ENCODE data around the gene AIP.
"Not testable (repeated sequence)": the region's sequence is repeated elsewhere in the genome, so short reads cannot be mapped to it uniquely, and the experiment has no call there.

Gene AIP

GRCh38 chr11:67506426-67507051 is 23.7 kb downstream of the AIP start:
- Histone ChIP-seq H3K27ac (ENCODE audit: low read depth, low read length) (peak overlapping the region; percentile 87), H3K27me3 (ENCODE audit: control insufficient read depth in 5 of 5, insufficient read depth in 4 of 5, low read length in 5 of 5) (peaks cover 0 to 5% (median 0%) of the 10 kb centered on the region in 5 donors), H3K4me1 (ENCODE audit: control insufficient read depth in 5 of 5, insufficient read depth in 5 of 5, low read length in 5 of 5) (peaks cover 2 to 54% (median 46%) of the 10 kb centered on the region in 5 donors), H3K9ac (ENCODE audit: low read length in 5 of 5) (peak overlapping the region in 3 of 5 donors; percentile 53 to 79 (median 69)), H3K9me3 (ENCODE audit: control insufficient read depth in 5 of 5, low read length in 5 of 5) (no peaks in the 10 kb centered on the region), H3K36me3 (ENCODE audit: control insufficient read depth in 5 of 5, insufficient read depth in 5 of 5, low read length in 5 of 5) (peaks cover 0 to 10% (median 0%) of the 10 kb centered on the region in 5 donors), H3K4me3 (ENCODE audit: low read depth in 1 of 5, low read length in 5 of 5) (no peak overlapping the region)

GRCh38 chr11:67507242-67507863 is 24.5 kb downstream of the AIP start:
- peak overlapping the region; percentile 75 to 91 (median 87) for H3K4me3 ChIP-seq (ENCODE audit: low read depth in 1 of 5, low read length in 5 of 5)
- H3K27me3 ChIP-seq (ENCODE audit: control insufficient read depth in 5 of 5, insufficient read depth in 4 of 5, low read length in 5 of 5), result peaks cover 0 to 5% (median 3%) of the 10 kb centered on the region in 5 donors
- peak overlapping the region in 4 of 5 donors; percentile 51 to 95 (median 70) for H3K9ac ChIP-seq (ENCODE audit: low read length in 5 of 5)
- peak overlapping the region; percentile 93 for H3K27ac ChIP-seq (ENCODE audit: low read depth, low read length)
- no peaks in the 10 kb centered on the region for H3K9me3 ChIP-seq (ENCODE audit: control insufficient read depth in 5 of 5, low read length in 5 of 5)
- peaks cover 0 to 3% (median 0%) of the 10 kb centered on the region in 5 donors for H3K36me3 ChIP-seq (ENCODE audit: control insufficient read depth in 5 of 5, insufficient read depth in 5 of 5, low read length in 5 of 5)
- peaks cover 2 to 54% (median 46%) of the 10 kb centered on the region in 5 donors for H3K4me1 ChIP-seq (ENCODE audit: control insufficient read depth in 5 of 5, insufficient read depth in 5 of 5, low read length in 5 of 5)

- peaks cover 2 to 54% (median 46%) of the 10 kb centered on the region in 5 donors for H3K4me1 ChIP-seq (ENCODE audit: control insufficient read depth in 5 of 5, insufficient read depth in 5 of 5, low read length in 5 of 5)
Observed at GRCh38 chr11:67507864-67508485, 25.1 kb downstream of the AIP start, which contains the start of gene CDK2AP2. TSS of gene CDK2AP2 (minus strand) at chr11:67508162. CDS start at chr11:67508082, 80 bp downstream.

GRCh38 chr11:67508486-67509121 is 25.8 kb downstream of the AIP start:
- Histone ChIP-seq H3K9me3 (ENCODE audit: control insufficient read depth in 5 of 5, low read length in 5 of 5) (no peaks in the 10 kb centered on the region), H3K27ac (ENCODE audit: low read depth, low read length) (peak overlapping the region; percentile 93), H3K27me3 (ENCODE audit: control insufficient read depth in 5 of 5, insufficient read depth in 4 of 5, low read length in 5 of 5) (peaks cover 0 to 5% (median 3%) of the 10 kb centered on the region in 5 donors), H3K9ac (ENCODE audit: low read length in 5 of 5) (peak overlapping the region in 4 of 5 donors; percentile 82 to 99 (median 93)), H3K4me3 (ENCODE audit: low read depth in 1 of 5, low read length in 5 of 5) (peak overlapping the region; percentile 64 to 91 (median 87)), H3K36me3 (ENCODE audit: control insufficient read depth in 5 of 5, insufficient read depth in 5 of 5, low read length in 5 of 5) (peaks cover 0 to 2% (median 0%) of the 10 kb centered on the region in 5 donors), H3K4me1 (ENCODE audit: control insufficient read depth in 5 of 5, insufficient read depth in 5 of 5, low read length in 5 of 5) (peaks cover 2 to 51% (median 44%) of the 10 kb centered on the region in 5 donors)

More at GRCh38 chr11:67507864-67508485, 25.1 kb downstream of the AIP start, which contains the start of gene CDK2AP2:
- Histone ChIP-seq H3K9me3 (ENCODE audit: control insufficient read depth in 5 of 5, low read length in 5 of 5) (no peaks in the 10 kb centered on the region), H3K4me3 (ENCODE audit: low read depth in 1 of 5, low read length in 5 of 5) (peak within 1 kb of the TSS; percentile 75 to 91 (median 87)), H3K9ac (ENCODE audit: low read length in 5 of 5) (peak within 1 kb of the TSS in 4 of 5 donors; percentile 82 to 99 (median 93)), H3K36me3 (ENCODE audit: control insufficient read depth in 5 of 5, insufficient read depth in 5 of 5, low read length in 5 of 5) (peaks cover 0 to 2% (median 0%) of the 10 kb centered on the region in 5 donors), H3K27ac (ENCODE audit: low read depth, low read length) (peak within 1 kb of the TSS; percentile 93), H3K27me3 (ENCODE audit: control insufficient read depth in 5 of 5, insufficient read depth in 4 of 5, low read length in 5 of 5) (peaks cover 0 to 5% (median 3%) of the 10 kb centered on the region in 5 donors)

GRCh38 chr11:67510023-67510345 is 27.2 kb downstream of the AIP start:
- H3K4me3 ChIP-seq (ENCODE audit: low read depth in 1 of 5, low read length in 5 of 5), result no peak overlapping the region
- no peak overlapping the region for H3K27ac ChIP-seq (ENCODE audit: low read depth, low read length)
- peaks cover 2 to 40% (median 33%) of the 10 kb centered on the region in 5 donors for H3K4me1 ChIP-seq (ENCODE audit: control insufficient read depth in 5 of 5, insufficient read depth in 5 of 5, low read length in 5 of 5)
- H3K27me3 ChIP-seq (ENCODE audit: control insufficient read depth in 5 of 5, insufficient read depth in 4 of 5, low read length in 5 of 5), result peaks cover 0 to 3% (median 3%) of the 10 kb centered on the region in 5 donors
- no peak overlapping the region for H3K9ac ChIP-seq (ENCODE audit: low read length in 5 of 5)
- H3K9me3 ChIP-seq (ENCODE audit: control insufficient read depth in 5 of 5, low read length in 5 of 5), result no peaks in the 10 kb centered on the region
- peaks cover 0 to 2% (median 0%) of the 10 kb centered on the region in 5 donors for H3K36me3 ChIP-seq (ENCODE audit: control insufficient read depth in 5 of 5, insufficient read depth in 5 of 5, low read length in 5 of 5)

- peaks cover 0 to 24% (median 20%) of the 10 kb centered on the region in 5 donors for H3K4me1 ChIP-seq (ENCODE audit: control insufficient read depth in 5 of 5, insufficient read depth in 5 of 5, low read length in 5 of 5)
- not testable (repeated sequence) for H3K4me3 ChIP-seq (ENCODE audit: low read depth in 1 of 5, low read length in 5 of 5); H3K27ac ChIP-seq (ENCODE audit: low read depth, low read length); H3K36me3 ChIP-seq (ENCODE audit: control insufficient read depth in 5 of 5, insufficient read depth in 5 of 5, low read length in 5 of 5); H3K9me3 ChIP-seq (ENCODE audit: control insufficient read depth in 5 of 5, low read length in 5 of 5); H3K27me3 ChIP-seq (ENCODE audit: control insufficient read depth in 5 of 5, insufficient read depth in 4 of 5, low read length in 5 of 5); H3K9ac ChIP-seq (ENCODE audit: low read length in 5 of 5)
Observed at GRCh38 chr11:67511558-67511957, 28.7 kb downstream of the AIP start.

GRCh38 chr11:67514116-67514515 is 31.3 kb downstream of the AIP start:
- Histone ChIP-seq H3K27ac (ENCODE audit: low read depth, low read length) (no peak overlapping the region), H3K4me3 (ENCODE audit: low read depth in 1 of 5, low read length in 5 of 5) (no peak overlapping the region), H3K27me3 (ENCODE audit: control insufficient read depth in 5 of 5, insufficient read depth in 4 of 5, low read length in 5 of 5) (peaks cover 0 to 11% (median 3%) of the 10 kb centered on the region in 5 donors), H3K36me3 (ENCODE audit: control insufficient read depth in 5 of 5, insufficient read depth in 5 of 5, low read length in 5 of 5) (no peaks in the 10 kb centered on the region), H3K4me1 (ENCODE audit: control insufficient read depth in 5 of 5, insufficient read depth in 5 of 5, low read length in 5 of 5) (peaks cover 0 to under 1% (median under 1%) of the 10 kb centered on the region in 5 donors), H3K9me3 (ENCODE audit: control insufficient read depth in 5 of 5, low read length in 5 of 5) (no peaks in the 10 kb centered on the region), H3K9ac (ENCODE audit: low read length in 5 of 5) (no peak overlapping the region)

GRCh38 chr11:67516806-67517205 is 34.0 kb downstream of the AIP start:
- Histone ChIP-seq H3K27me3 (ENCODE audit: control insufficient read depth in 5 of 5, insufficient read depth in 4 of 5, low read length in 5 of 5) (peaks cover 0 to 11% (median 0%) of the 10 kb centered on the region in 5 donors), H3K9ac (ENCODE audit: low read length in 5 of 5) (no peak overlapping the region), H3K36me3 (ENCODE audit: control insufficient read depth in 5 of 5, insufficient read depth in 5 of 5, low read length in 5 of 5) (no peaks in the 10 kb centered on the region), H3K4me3 (ENCODE audit: low read depth in 1 of 5, low read length in 5 of 5) (no peak overlapping the region), H3K27ac (ENCODE audit: low read depth, low read length) (no peak overlapping the region), H3K9me3 (ENCODE audit: control insufficient read depth in 5 of 5, low read length in 5 of 5) (no peaks in the 10 kb centered on the region), H3K4me1 (ENCODE audit: control insufficient read depth in 5 of 5, insufficient read depth in 5 of 5, low read length in 5 of 5) (no peaks in the 10 kb centered on the region)

- H3K27me3 ChIP-seq (ENCODE audit: control insufficient read depth in 5 of 5, insufficient read depth in 4 of 5, low read length in 5 of 5), result peaks cover 0 to 9% (median 0%) of the 10 kb centered on the region in 5 donors
- no peaks in the 10 kb centered on the region for H3K9me3 ChIP-seq (ENCODE audit: control insufficient read depth in 5 of 5, low read length in 5 of 5)
- no peak overlapping the region for H3K27ac ChIP-seq (ENCODE audit: low read depth, low read length)
- no peak overlapping the region for H3K9ac ChIP-seq (ENCODE audit: low read length in 5 of 5)
- H3K4me1 ChIP-seq (ENCODE audit: control insufficient read depth in 5 of 5, insufficient read depth in 5 of 5, low read length in 5 of 5), result no peaks in the 10 kb centered on the region
- no peaks in the 10 kb centered on the region for H3K36me3 ChIP-seq (ENCODE audit: control insufficient read depth in 5 of 5, insufficient read depth in 5 of 5, low read length in 5 of 5)
- no peak overlapping the region for H3K4me3 ChIP-seq (ENCODE audit: low read depth in 1 of 5, low read length in 5 of 5)
Observed at GRCh38 chr11:67517784-67518552, 35.1 kb downstream of the AIP start.
